HepG2 (cell line): ENCODE measurements around the gene WWP2. TPM values are rescaled to one million over a fixed set of nuclear protein-coding genes. Genes with fewer than 3 reads are reported as not detected.

ENCODE experiments used
- ATAC-seq: fragments of 200-7000 bp; cut with Tn5 transposase; 3 replicates; pipeline ENCODE4 v1.9.1; 2020; ENCODE audit warnings: mild to moderate bottlenecking, moderate library complexity
- BruUV-seq: library from RNA; stranded (reverse); fragments of 400-500 nt; replicated peaks from 2 replicates; lab custom pipeline; 2021; lab: Mats Ljungman, UMichigan
- CTCF ChIA-PET: fragments of 300-600 bp; formaldehyde crosslinking; extraction: SDS; loops from one replicate; lab custom pipeline; 2021; ENCODE audit warnings: low total read pairs, inconsistent platforms, low intra/inter-chr PET ratio; lab: Yijun Ruan, JAX
- POLR2A ChIA-PET: fragments of 350-600 bp; sonication (Branson Sonifier 250); formaldehyde crosslinking; loops from one replicate; lab custom pipeline; 2020; ENCODE audit warnings: antibody characterized with exemption, inconsistent platforms; lab: Yijun Ruan, JAX
- DNase-seq: peaks from one replicate; pipeline ENCODE4 v3.0.0-alpha.2; 2015; ENCODE audit warnings: low spot score
- FAIRE-seq: peaks from 3 replicates; lab custom pipeline; 2011; peaks lifted over from hg19 to GRCh38; lab: Jason Lieb, UNC
- H2AFZ ChIP-seq: one replicate; pipeline ENCODE4 v1.6.1; 2011; ENCODE audit warnings: low read length, inconsistent platforms
- H3K27ac ChIP-seq: fragments of 300-600 bp; 3 replicates; pipeline ENCODE4 v1.8.0; 2011; ENCODE audit warnings: mixed run types, mild to moderate bottlenecking, mixed read lengths, low read length, inconsistent platforms; ENCODE audit not compliant: insufficient read depth; ENCODE audit errors: extremely low read length
- H3K27me3 ChIP-seq, 2 experiments: fragments of 200-600 bp in 1 of 2; 2 replicates in 1 of 2; 3 replicates in 1 of 2; pipeline versions ENCODE4 v1.6.0 to v1.8.0; 2011; ENCODE audit warnings: low read length in 2 of 2, mild to moderate bottlenecking in 2 of 2, moderate library complexity in 2 of 2, inconsistent platforms in 1 of 2; ENCODE audit not compliant: insufficient read depth in 2 of 2, control insufficient read depth in 1 of 2
- H3K36me3 ChIP-seq, 2 experiments: fragments of 200-600 bp in 1 of 2; replicated peaks in 1 of 2; 2 replicates in 1 of 2; 3 replicates in 1 of 2; pipeline versions ENCODE4 v1.5.1 to v1.8.0; 2011; ENCODE audit warnings: low read length in 2 of 2, inconsistent platforms in 1 of 2; ENCODE audit not compliant: insufficient read depth in 2 of 2, control insufficient read depth in 1 of 2
- H3K4me1 ChIP-seq: 2 replicates; pipeline ENCODE4 v1.5.1; 2012; ENCODE audit warnings: low read length, inconsistent platforms; ENCODE audit not compliant: insufficient read depth
- H3K4me2 ChIP-seq: 2 replicates; pipeline ENCODE4 v1.6.0; 2011; ENCODE audit warnings: low read depth, low read length, inconsistent platforms
- H3K4me3 ChIP-seq, 3 experiments: fragments of 200-600 bp in 1 of 3; sonication (generic), shearing (Covaris generic) in 1 of 3; replicated peaks in 1 of 3; 2 replicates each; pipeline ENCODE4 v1.5.1; 2011 to 2016; ENCODE audit warnings: low read length in 3 of 3, inconsistent platforms in 2 of 3, low read depth in 2 of 3, mild to moderate bottlenecking in 2 of 3, control low read depth in 1 of 3, mixed read lengths in 1 of 3; ENCODE audit not compliant: insufficient read depth in 1 of 3
- H3K79me2 ChIP-seq: one replicate; pipeline ENCODE4 v1.6.1; 2011; ENCODE audit warnings: low read length, inconsistent platforms; ENCODE audit not compliant: insufficient read depth
- H3K9ac ChIP-seq: 2 replicates; pipeline ENCODE4 v1.6.0; 2011; ENCODE audit warnings: mild to moderate bottlenecking, low read depth, low read length, inconsistent platforms; ENCODE audit not compliant: insufficient read depth
- H3K9me3 ChIP-seq: 2 replicates; pipeline ENCODE4 v1.5.1; 2012; ENCODE audit warnings: mild to moderate bottlenecking, low read length
- H4K20me1 ChIP-seq: 2 replicates; pipeline ENCODE4 v1.6.0; 2011; ENCODE audit warnings: inconsistent platforms, mild to moderate bottlenecking, low read length, moderate library complexity; ENCODE audit not compliant: insufficient read depth
- AKNA ChIP-seq: sonication (generic); formaldehyde crosslinking; IDR thresholded peaks from 2 replicates; pipeline ENCODE4 v1.4.0; 2020; ENCODE audit warnings: missing genetic modification reagents, borderline replicate concordance
- ATF4 ChIP-seq, 2 experiments: fragments of 450-650 bp in 1 of 2; sonication (generic) in 1 of 2; formaldehyde crosslinking; IDR thresholded peaks; 2 replicates each; pipeline versions ENCODE4 v1.5.0 to v1.8.0; 2020 to 2022; ENCODE audit warnings: mild to moderate bottlenecking in 1 of 2, missing genetic modification reagents in 1 of 2
- CENPBD1 ChIP-seq: sonication (generic); formaldehyde crosslinking; IDR thresholded peaks from 2 replicates; pipeline ENCODE4 v1.8.0; 2022; ENCODE audit warnings: missing genetic modification reagents, low read depth, mild to moderate bottlenecking, borderline replicate concordance
- GTF2F1 ChIP-seq: fragments of 150-350 bp; IDR thresholded peaks from 2 replicates; pipeline ENCODE4 v1.6.1; 2014; ENCODE audit warnings: low read length
- IKZF4 ChIP-seq: sonication (generic); formaldehyde crosslinking; IDR thresholded peaks from 2 replicates; pipeline ENCODE4 v1.5.1; 2020; ENCODE audit warnings: borderline replicate concordance, mild to moderate bottlenecking, low read depth, missing genetic modification reagents; ENCODE audit errors: not compliant biosample characterization
- NRL ChIP-seq: sonication (generic); formaldehyde crosslinking; IDR thresholded peaks from 2 replicates; pipeline ENCODE4 v1.5.0; 2020; ENCODE audit warnings: missing genetic modification reagents, mild to moderate bottlenecking, moderate library complexity, borderline replicate concordance
- PCBP2 ChIP-seq: fragments of 200-400 bp; formaldehyde crosslinking; optimal IDR thresholded peaks from 2 replicates; pipeline ENCODE3; 2018; ENCODE audit warnings: low read length, low read depth; ENCODE audit not compliant: poor library complexity, severe bottlenecking
- RBFOX2 ChIP-seq: fragments of 200-400 bp; formaldehyde crosslinking; IDR thresholded peaks from 2 replicates; pipeline ENCODE4 v1.6.1; 2017; ENCODE audit warnings: low read depth, mild to moderate bottlenecking, low read length
- RFXAP ChIP-seq: sonication (generic); formaldehyde crosslinking; IDR thresholded peaks from 2 replicates; pipeline ENCODE4 v1.4.0; 2020; ENCODE audit warnings: missing genetic modification reagents, borderline replicate concordance
- SOX6 ChIP-seq, 2 experiments: fragments of 450-650 bp in 1 of 2; sonication (generic) in 1 of 2; formaldehyde crosslinking in 1 of 2; IDR thresholded peaks; 2 replicates each; pipeline versions ENCODE4 v1.4.0 to v1.6.1; 2017 to 2020; ENCODE audit warnings: antibody characterized with exemption in 1 of 2, mild to moderate bottlenecking in 1 of 2, missing genetic modification reagents in 1 of 2
- THAP8 ChIP-seq: sonication (generic); formaldehyde crosslinking; IDR thresholded peaks from 2 replicates; pipeline ENCODE4 v1.5.1; 2020; ENCODE audit warnings: missing genetic modification reagents, mild to moderate bottlenecking, borderline replicate concordance
- XRCC5 ChIP-seq: fragments of 200-400 bp; formaldehyde crosslinking; optimal IDR thresholded peaks from 2 replicates; pipeline ENCODE3; 2017; ENCODE audit warnings: mild to moderate bottlenecking, low read length
- ZBTB14 ChIP-seq: sonication (generic); formaldehyde crosslinking; IDR thresholded peaks from 2 replicates; pipeline ENCODE4 v1.4.0; 2020; ENCODE audit warnings: missing genetic modification reagents
- ZFYVE20 ChIP-seq: sonication (generic); formaldehyde crosslinking; IDR thresholded peaks from 2 replicates; pipeline ENCODE4 v1.8.0; 2023; ENCODE audit warnings: low read depth, mild to moderate bottlenecking, moderate library complexity, missing genetic modification reagents, borderline replicate concordance
- ZNF382 ChIP-seq: sonication (generic); formaldehyde crosslinking; IDR thresholded peaks from 2 replicates; pipeline ENCODE4 v1.5.0; 2020; ENCODE audit warnings: missing genetic modification reagents, mild to moderate bottlenecking, borderline replicate concordance
- ZZZ3 ChIP-seq: sonication (generic); formaldehyde crosslinking; IDR thresholded peaks from 2 replicates; pipeline ENCODE4 v1.4.0; 2020; ENCODE audit warnings: missing genetic modification reagents, mild to moderate bottlenecking, borderline replicate concordance
- WGBS: methylation state at CpG from one replicate; pipeline ENCODE4 v1.1.6; 2017; ENCODE audit warnings: low lambda C conversion rate; 5-methylcytosine and 5-hydroxymethylcytosine counted together
- in situ Hi-C: cut with HindIII; loops from 2 replicates; pipeline ENCODE4 v1.10.0; 2017; ENCODE audit warnings: low pct_unique_long_range_greater_than_20kb; ENCODE audit not compliant: extremely low pct_ligation_motif_present
- intact Hi-C: fragments of 100-400 bp; cut with micrococcal nuclease; formaldehyde crosslinking; loops from one replicate; pipeline ENCODE4 v1.10.0; 2022; ENCODE audit not compliant: unreplicated experiment
- polyA plus RNA-seq, 8 experiments: library from polyadenylated mRNA; depleted of rRNA in 3 of 8; stranded (reverse) in 7 of 8; unstranded in 1 of 8; fragments of >200 nt; fragmentation: Illumina TruSeq in 4 of 8; extraction: Trizol in 4 of 8; gene quantifications; 2 replicates each; pipeline versions ENCODE4 v1.2.1 to v1.2.3, GENCODE V29; 2011 to 2016; ENCODE audit warnings: low read depth in 4 of 8, missing spikeins in 1 of 8, mixed read lengths in 1 of 8; ENCODE audit not compliant: insufficient read depth in 1 of 8
- total RNA-seq, 5 experiments: library from RNA; depleted of rRNA; stranded (reverse); fragments of >200 nt; fragmentation: Illumina TruSeq; extraction: Trizol; gene quantifications; 2 replicates each; pipeline ENCODE4 v1.2.3, GENCODE V29; 2016; ENCODE audit warnings: low read depth in 1 of 5

WWP2 gene
- total and polyA plus RNA-seq, 2 of the 13 experiments (the other 11 are each of a cell fraction or from before 2014, with no cell fraction given) = 11.4 to 28.2 TPM

GRCh38 chr16:69794486-69794885 is 32.4 kb downstream of the WWP2 start:
- intact Hi-C loops (no loop called here), in situ Hi-C loops (no loop called here)
- H3K27ac ChIP-seq = no peak overlapping the region
- no peak overlapping the region for H3K4me2 ChIP-seq
- H2AFZ ChIP-seq = no peak overlapping the region
- WGBS = 96% methylated on average over 2 of the region's 2 CpGs
- H3K9me3 ChIP-seq = no peaks in the 10 kb centered on the region
- POLR2A ChIA-PET = no interaction called here
- H3K9ac ChIP-seq = no peak overlapping the region
- H3K36me3 ChIP-seq = peaks cover 11 to 16% of the 10 kb centered on the region in 2 experiments; a peak in 4 of 5 replicates
- no TSS peak for BruUV-seq
- CTCF ChIA-PET = interaction anchor here (4.7 kb wide), 1 partner anchor 135 kb away, joined by 64 read pairs; no protein-coding TSS in a partner anchor
- peaks cover 26% of the 10 kb centered on the region for H3K4me1 ChIP-seq
- no peaks in the 10 kb centered on the region for H4K20me1 ChIP-seq
- no peaks in the 10 kb centered on the region for H3K79me2 ChIP-seq
- no peak for FAIRE-seq
- ATAC-seq = no peak
- no peak for DNase-seq
- H3K4me3 ChIP-seq = no peak overlapping the region
- H3K27me3 ChIP-seq = no peaks in the 10 kb centered on the region; a peak in 1 of 5 replicates
- no peak for TF ChIP-seq RFXAP (CRISPR knock-in tag)
- TF ChIP-seq SOX6 (IDR thresholded peaks at IDR 0.05) = no peak
- TF ChIP-seq SOX6 (CRISPR knock-in tag; IDR thresholded peaks at IDR 0.05) = no peak
- no peak for TF ChIP-seq NRL (CRISPR knock-in tag)
- no peak for TF ChIP-seq ZBTB14 (CRISPR knock-in tag)
- no peak for TF ChIP-seq AKNA (CRISPR knock-in tag)
- TF ChIP-seq GTF2F1 = no peak
- TF ChIP-seq RBFOX2 = no peak
- no peak for TF ChIP-seq XRCC5
- no peak for TF ChIP-seq CENPBD1
- TF ChIP-seq THAP8 (CRISPR knock-in tag) = no peak
- TF ChIP-seq ZFYVE20 (CRISPR knock-in tag) = no peak
- no peak for TF ChIP-seq IKZF4 (CRISPR knock-in tag)
- TF ChIP-seq PCBP2 = no peak
- no peak for TF ChIP-seq ZNF382
- no peak for TF ChIP-seq ATF4 (CRISPR knock-in tag; IDR thresholded peaks at IDR 0.05)
- no peak for TF ChIP-seq ZZZ3 (CRISPR knock-in tag)
